NCI-H2107 (cell line): ENCODE measurements around the gene CAMKMT.

Experiments
- DNase-seq: peaks from one replicate; lab custom pipeline; 2025; lab: John Stamatoyannopoulos, UW

Gene CAMKMT

DNA sequence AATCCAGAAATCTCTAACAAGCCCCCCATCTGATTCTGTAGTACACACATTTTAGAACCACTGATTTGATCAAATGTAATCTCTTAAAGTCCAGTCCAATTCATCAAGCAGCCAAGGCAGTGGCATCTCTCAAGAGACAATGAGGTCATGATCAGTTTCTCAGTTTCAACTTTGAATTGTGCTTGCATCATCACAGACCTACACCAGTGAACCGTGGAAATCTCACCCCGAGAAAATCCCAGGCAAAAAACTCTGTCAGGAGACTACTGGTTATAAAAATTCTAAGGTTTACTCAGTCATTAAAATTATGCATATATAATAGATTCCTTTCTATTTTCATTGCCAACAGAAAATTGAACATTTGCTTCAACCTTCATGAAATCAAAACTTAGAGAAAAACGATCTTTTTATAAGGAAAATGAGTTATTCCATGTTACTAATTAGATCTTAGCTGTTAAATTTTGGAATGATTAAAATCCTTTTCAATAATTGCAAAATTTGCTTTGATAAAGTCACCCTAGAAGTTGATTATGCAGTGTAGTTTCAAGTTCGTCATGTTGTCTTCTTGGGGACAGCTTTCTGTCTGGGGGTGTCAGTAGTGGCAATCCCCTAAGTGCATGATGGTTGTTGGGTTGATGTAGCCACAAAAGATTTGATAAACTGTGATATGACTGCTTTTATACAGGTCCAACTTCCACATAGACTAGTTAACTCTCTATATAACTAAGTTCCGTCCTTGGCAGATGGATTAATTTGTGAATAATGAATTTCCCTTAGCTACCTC lies 235.0 kb downstream of the CAMKMT start:
- DNase-seq = no peak

DNA sequence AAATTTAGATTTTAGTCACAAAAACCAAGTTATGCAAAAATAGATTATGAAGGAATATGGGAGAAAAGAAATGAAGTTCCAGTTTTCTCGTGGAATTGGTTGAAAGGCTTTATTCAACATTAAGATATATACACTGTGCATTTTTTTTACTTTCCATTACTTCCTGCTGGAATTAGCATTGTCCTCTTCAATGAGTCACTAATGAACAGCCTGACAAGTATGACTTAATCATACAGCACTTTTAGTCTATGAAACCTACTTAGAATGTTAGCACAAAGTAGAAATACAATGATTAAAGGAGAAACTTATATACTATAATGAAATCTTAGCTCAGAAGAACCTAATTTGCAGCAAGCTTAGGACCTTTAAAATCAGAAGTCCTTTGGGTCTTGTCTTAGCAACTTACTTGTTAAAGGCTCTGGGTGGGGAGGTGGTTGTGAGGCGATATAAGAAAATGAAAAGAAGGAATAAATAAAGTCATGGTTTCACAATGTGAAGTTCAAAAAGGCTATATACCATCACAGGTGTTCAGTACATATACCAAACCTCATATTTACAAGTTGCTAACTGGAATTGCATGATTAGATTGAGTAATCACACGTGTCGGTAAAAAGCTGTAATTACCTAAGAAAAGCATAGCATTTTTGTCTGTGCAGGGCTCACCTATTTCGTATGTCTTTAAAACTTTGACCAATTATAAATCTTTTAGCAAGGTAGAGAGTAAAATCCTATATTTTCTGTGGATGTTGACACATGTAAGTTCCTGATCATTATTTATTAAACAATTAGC lies 236.8 kb downstream of the CAMKMT start:
- no peak for DNase-seq

DNA sequence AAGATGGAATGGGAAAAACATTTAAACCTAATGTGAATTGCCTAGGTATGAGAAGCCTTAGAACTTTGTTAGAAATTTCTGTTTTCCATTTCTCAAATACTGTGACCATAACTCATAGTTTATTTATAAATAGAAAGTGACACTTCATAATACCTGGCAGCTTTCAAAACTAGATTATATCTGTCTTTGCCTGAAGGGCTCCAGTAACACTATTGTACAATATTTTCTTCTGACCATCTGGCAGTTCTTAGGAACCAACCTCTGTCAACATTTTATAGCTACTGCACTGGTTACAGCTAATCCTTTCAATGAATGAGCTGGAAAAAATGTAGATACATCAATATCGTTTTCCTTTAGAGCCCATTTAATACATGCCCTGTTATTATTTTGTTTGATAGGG lies 237.4 kb downstream of the CAMKMT start:
- DNase-seq = no peak

- DNase-seq = no peak
Observed at GRCh38 chr2:44602446-44602845, 240.7 kb downstream of the CAMKMT start.

DNA sequence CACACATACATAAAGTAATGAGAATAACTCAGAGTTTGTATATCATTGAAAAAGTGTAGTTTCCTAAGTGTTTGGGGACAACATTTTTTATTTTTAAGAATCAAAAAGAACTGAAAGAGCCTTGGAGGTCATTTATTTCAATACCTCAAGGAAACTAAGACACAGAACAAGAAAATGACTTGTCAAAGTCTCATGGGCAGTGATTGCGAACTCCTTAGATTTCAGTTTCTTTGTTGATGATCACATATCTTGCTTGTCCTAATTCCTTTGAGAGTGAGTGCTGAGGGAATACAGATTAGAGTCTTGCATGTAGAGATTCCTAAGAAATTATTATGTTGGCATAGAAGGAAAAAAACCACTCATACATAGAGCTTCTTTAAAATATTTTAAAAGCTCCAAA lies 243.8 kb downstream of the CAMKMT start:
- DNase-seq = no peak

- no peak for DNase-seq
Observed at GRCh38 chr2:44612276-44612675, 250.5 kb downstream of the CAMKMT start.

DNA sequence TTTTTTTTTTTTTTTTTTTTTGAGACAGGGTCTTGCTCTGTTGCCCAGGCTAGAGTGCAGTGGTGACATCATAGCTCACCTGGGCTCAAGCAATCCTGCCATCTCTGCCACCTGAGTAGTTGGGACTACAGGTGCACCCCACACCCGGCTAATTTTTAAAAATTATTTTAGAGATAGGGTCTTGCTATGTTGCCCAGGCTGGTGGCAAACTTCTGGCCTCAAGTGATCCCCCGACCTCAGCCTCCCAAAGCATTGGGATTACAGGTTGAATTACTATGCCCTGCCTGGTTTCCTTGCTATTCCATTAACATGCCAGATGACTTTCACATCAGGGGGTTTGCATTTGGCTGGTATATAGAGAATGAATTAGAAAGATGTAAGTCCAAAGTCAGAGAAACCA lies 253.2 kb downstream of the CAMKMT start:
- DNase-seq = no peak

DNA sequence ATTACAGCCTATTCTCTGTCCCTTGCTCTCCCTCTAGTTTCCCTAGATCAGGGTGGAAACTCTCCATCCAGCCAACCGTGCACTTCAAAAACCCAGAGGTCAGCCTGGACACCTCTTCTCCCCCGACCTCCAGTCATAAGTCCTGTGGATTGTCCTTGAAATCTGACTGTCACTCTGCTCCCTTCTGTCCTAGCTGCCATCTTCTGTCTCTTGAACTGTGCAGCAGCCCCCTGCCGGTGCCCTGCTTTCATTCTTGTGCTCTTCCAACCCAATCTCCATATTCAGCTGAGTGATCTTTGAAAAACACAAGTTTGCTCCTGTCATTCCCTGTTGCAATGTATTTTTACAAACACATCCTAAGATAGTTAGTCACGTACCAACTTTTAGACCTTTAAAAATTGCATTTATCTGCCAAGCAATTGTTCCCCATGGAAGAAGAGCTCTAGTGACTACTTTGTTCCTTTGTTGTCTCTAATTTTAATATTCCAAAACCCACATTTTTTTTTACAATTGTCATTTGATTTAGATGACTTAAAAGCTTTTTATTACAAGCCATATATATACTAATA lies 254.3 kb downstream of the CAMKMT start:
- no peak for DNase-seq

- DNase-seq = no peak
Observed at GRCh38 chr2:44616667-44617155, 255.0 kb downstream of the CAMKMT start.

DNA sequence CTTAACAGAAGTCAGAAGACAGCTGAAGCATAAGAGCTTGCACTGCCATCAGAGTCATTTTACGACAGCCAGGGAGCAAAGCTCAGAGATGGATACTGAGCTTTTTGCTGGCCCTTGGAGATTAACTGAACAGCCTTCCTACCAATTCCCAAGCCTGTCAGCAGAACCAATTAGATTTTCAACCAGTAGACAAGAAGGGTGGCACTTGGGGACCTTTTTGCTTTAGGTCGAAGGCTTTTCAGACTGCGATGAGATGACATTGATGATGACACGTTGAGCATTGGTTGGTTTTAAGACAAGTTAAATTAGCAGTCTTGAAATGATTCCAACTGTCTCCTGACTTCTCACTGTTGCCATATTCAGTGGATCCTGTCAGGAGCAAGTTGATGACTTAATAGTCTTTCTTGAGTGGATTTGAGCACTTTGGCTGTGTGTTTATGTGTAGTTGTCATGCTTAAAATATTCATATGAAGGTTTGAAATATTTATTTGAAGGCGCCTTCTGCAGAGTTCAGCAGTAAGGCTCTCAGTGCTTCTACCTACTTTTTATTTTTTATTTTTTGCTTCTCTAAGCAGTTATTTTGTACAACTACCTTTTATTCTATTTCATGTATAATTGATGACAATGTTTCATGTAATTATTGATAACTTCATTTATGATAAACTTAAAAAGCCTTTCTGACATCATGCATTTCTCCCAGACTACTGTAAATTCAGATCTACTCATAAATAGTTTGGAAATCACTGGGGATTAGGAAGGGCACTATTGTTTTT lies 256.7 kb downstream of the CAMKMT start:
- no peak for DNase-seq

- DNase-seq = no peak
Observed at GRCh38 chr2:44620189-44620990, 258.6 kb downstream of the CAMKMT start.

DNA sequence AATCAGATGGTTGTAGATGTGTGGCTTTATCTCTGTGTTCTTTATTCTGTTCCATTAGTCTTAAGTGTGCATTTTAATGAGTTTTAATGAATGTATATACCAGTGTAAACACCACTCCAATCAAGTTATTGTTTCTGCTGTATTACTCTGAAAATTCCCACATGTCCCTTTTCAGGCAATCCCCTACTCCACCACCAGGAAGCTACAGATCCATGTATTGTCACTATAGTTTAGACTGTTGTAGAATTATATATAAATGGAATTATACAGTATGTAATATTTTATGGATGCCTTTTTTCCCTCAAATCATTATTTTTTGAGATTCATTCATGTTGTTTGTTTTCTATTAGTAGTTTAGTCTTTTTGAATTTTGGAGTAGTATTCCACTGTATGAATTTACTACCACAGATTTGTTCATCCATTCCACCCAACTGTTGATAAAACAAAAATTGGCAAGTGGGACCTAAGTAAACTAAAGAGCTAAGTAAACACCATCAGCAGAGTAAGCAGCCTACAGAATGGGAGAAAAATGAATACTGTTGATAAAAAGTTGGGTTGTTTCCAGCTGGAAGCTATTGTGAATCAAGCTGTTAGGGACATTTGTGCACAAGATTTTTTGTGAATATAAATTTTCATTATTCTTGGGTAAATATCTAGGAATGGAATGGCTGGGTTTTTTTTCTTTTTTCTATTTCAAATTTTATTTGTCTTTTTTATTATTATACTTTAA lies 262.0 kb downstream of the CAMKMT start:
- no peak for DNase-seq

DNA sequence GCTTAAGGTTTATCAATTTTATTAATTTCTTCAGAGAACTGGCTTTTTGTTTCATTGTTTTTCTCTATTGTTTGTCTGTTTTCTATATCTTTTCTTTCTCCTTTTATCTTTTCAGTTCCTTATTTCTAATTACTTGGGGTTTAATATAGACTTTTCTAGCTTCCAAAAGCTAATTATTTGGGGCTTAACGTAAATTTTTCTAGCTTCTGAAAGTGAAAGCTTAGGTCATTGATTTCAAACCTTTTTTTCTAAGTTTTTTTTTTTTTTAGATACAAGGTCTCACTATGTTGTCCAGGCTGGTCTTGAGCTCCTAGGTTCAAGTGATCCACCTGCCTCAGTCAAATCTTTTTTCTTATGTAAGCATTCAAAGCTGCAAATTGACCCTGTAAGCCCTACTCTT lies 266.6 kb downstream of the CAMKMT start:
- no peak for DNase-seq

DNA sequence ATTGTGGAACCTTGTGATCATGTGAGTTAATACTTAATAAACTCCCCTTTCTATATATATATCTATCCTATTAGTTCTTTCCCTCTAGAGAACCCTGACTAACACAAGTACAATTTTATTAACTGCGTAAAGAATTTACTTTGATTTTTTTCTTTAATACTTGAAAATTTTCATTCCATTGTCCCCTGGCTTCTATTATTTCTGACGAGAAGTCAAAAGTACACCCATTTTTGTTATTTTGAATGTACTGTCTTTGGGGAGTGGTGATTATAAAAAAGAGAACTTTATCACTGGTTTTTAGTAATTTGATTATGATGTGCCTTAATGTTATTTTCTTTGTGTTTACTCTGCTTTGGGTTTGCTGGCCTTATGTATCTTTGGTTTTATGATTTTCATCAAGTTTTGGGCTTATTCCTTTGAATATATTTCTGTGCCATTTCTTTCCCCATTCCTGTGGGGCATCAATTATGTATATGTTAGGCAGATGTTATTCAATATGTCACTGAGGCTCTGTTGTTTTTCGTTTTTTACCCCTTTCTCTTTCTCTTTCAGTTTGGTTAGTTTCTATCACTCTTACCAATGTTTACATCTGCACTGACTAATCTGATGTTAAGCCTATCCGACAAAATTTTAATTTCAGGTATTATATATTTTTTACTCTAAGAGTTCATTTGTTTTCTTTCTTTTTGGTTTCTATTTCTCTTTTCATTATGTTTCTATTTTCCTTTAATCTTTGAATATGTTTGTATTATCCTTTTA lies 271.4 kb downstream of the CAMKMT start:
- no peak for DNase-seq

DNA sequence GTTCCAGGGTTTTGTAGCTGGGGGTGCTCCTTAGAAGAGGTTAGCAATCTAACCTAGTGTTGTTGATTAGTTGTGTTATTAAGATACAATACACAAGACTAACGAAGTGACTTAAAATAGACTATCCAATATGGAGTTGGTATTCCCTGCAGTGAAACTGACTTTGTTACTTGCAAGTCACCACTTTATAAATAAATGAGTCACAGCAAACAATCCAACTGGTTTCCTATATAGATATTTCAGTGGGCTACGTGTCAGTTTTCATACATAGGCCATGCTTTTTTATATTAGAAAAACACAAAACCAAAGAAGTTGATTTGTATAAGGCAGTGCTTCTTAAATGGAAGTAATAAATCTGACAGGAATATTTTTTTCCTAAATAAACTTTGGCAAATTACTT lies 274.0 kb downstream of the CAMKMT start:
- DNase-seq = no peak

- DNase-seq = no peak
Observed at GRCh38 chr2:44638649-44639048, 276.9 kb downstream of the CAMKMT start.

DNA sequence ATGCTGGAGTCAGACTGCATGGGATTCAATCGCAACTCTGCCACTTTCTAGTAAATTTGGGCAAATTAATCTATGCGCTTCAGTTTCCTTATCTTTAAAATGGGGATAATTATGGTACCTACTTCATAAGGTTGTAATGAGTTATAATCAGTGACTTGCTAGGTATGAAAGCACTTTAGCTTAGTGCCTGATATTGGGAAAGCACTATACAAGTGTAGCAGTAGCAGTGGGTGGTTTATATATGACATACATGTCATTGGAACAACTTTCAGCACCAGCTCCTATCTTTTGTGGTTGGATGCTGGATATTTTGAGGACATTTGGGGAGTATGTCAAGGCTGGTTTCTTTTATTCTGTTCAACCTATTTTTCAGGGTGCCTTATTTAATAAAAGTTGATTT lies 277.7 kb downstream of the CAMKMT start:
- DNase-seq = no peak

DNA sequence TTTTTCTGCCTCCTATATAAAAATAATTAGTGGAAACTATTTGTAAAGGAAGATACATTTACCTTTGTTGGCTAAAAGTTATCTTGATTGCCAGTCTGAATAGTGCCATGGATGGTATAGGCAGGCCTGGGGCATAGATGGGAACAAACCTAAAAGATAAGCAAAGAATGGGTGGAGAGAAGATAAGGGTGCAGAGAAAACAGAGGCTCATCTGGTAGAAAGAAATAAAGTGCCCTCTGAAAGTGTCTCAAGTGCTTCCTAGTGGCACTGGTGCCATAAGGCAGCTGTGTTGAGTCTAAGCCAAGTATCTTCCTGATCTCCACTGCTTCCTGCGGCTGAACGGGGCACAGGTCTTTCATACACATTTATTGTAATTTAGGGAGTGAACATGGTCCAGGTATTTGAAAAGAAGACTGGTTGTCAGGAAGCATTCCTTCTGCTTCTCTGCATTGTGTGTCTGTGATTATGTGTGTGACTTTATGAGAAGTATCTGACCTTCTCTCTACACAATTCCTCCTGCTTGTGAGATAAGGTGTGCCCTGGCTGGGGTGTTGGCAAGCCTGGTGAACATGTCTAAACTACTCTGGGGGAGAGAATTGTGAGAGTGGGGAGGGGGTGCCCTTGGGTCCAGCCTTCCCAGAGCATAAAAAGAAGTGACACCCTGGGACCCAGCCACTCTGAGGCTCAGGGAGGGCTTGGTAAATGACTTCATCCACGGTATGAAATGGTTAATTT lies 280.5 kb downstream of the CAMKMT start:
- no peak for DNase-seq

DNA sequence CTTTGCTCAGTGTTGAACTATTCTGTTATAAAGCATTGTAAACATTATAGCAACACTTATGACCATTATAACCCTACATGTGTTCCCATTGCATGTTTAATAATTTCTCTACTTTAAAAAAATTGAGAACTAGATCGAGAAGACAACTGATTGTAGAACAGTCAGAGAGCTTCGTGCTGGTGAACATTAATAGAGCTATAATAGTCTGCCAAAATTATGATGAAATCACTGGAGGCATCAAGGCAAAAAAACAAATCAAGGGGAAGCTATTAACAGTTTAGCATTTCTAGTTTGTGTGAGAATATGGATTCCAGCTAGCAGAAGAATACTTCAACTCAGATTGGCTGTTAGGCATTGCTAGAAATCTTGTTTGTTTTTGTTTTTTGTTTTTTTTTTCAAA lies 284.2 kb downstream of the CAMKMT start:
- no peak for DNase-seq
